Breast epithelium (tissue), 3 donors: ENCODE data around the gene INHA.
A peak's percentile ranks its signal among the peaks of the same experiment; 100 is the strongest.

Experiments used
- POLR2A ChIP-seq: fragments of 450-650 bp; IDR thresholded peaks from one replicate; pipeline ENCODE4 v1.6.1; 2016; ENCODE audit warnings: antibody characterized with exemption, mild to moderate bottlenecking, moderate library complexity
- TF ChIP-seq, protein P1 (sequence below), 3 donors: fragments of 450-650 bp; IDR thresholded peaks; one replicate each; pipeline ENCODE4 v1.5.1; 2016 to 2017; ENCODE audit warnings: antibody characterized with exemption in 3 of 3, mild to moderate bottlenecking in 3 of 3, moderate library complexity in 3 of 3

DNA sequence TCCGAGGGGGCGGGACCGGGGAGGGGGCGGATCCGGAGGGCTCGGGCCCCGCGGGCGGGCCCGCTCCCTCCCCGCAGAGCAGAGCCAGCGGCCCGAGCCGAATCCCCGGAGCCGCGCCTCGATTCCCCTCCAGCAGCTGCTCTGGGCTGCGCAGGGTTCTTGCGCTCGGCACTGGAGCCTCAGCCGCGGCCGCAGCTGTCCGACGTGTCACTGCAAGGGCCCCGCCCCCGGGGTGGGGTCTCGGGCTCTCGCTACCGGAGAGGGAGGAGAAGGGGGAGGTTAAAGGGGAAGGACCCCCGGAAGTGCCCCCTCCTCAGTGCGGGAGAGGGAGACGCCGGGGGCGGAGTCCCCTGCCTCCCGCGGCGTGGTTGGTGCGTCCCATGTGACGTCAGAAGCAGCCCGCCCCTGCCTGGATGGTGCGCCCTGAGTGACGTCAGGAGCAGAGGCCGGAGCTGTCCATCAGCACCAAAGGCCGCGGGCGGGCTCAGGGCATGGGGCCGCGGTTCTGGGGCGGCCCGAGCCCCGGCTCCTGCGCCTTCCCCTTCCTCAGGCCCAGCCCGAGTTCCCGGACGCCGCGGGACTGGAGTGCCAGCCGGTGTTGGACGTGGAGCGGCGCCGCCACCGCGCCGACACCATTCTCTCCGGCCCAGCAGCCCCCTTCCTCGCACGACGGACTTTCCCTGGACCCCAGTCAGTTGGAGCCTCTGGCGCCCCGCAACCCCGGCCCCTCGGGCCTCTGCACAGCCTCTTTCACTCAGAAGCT lies 28.3 kb upstream of the INHA start, which contains the start of the genes CHPF and TMEM198:
- TF ChIP-seq, protein P1, sequence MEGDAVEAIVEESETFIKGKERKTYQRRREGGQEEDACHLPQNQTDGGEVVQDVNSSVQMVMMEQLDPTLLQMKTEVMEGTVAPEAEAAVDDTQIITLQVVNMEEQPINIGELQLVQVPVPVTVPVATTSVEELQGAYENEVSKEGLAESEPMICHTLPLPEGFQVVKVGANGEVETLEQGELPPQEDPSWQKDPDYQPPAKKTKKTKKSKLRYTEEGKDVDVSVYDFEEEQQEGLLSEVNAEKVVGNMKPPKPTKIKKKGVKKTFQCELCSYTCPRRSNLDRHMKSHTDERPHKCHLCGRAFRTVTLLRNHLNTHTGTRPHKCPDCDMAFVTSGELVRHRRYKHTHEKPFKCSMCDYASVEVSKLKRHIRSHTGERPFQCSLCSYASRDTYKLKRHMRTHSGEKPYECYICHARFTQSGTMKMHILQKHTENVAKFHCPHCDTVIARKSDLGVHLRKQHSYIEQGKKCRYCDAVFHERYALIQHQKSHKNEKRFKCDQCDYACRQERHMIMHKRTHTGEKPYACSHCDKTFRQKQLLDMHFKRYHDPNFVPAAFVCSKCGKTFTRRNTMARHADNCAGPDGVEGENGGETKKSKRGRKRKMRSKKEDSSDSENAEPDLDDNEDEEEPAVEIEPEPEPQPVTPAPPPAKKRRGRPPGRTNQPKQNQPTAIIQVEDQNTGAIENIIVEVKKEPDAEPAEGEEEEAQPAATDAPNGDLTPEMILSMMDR (IDR thresholded peaks at IDR 0.05) = peak in 1 of 3 donors; percentile 9
- TF ChIP-seq POLR2A = peak; percentile 15
